Lower leg skin (tissue), 4 donors: Measurements from ENCODE around the gene GPSM1. TPM values are rescaled to one million over a fixed set of nuclear protein-coding genes. Genes with fewer than 3 reads are reported as not detected.

ENCODE experiments used
- DNase-seq, 2 donors: peaks; one replicate each; pipeline ENCODE4 v3.0.0-alpha.2; 2019; ENCODE audit warnings: low spot score in 2 of 2
- H3K4me3 ChIP-seq: fragments of 200-600 bp; sonication (generic); 2 replicates; pipeline ENCODE4 v1.5.1; 2017; ENCODE audit warnings: mild to moderate bottlenecking, low read depth; ENCODE audit not compliant: poor library complexity, severe bottlenecking
- CTCF ChIP-seq, 3 donors: fragments of 450-650 bp; IDR thresholded peaks; one replicate each; pipeline ENCODE4 v1.5.1; 2016; ENCODE audit warnings: antibody characterized with exemption in 3 of 3, mild to moderate bottlenecking in 3 of 3, moderate library complexity in 2 of 3
- POLR2A ChIP-seq, 2 donors: fragments of 450-650 bp; IDR thresholded peaks; one replicate each; pipeline ENCODE4 v1.6.1; 2016 to 2017; ENCODE audit warnings: antibody characterized with exemption in 2 of 2, mild to moderate bottlenecking in 1 of 2, moderate library complexity in 1 of 2
- WGBS, 2 donors: methylation state at CpG; one replicate each; pipeline ENCODE4 v1.1.5; 2018; 5-methylcytosine and 5-hydroxymethylcytosine counted together
- intact Hi-C: fragments of 100-400 bp; cut with DNase I; formaldehyde crosslinking; loops from one replicate; pipeline ENCODE4 v1.15.0; 2023; ENCODE audit warnings: low total_unique reads
- total RNA-seq, 4 donors: library from RNA; depleted of rRNA; stranded (reverse); fragments of >200 nt; gene quantifications; one replicate each; pipeline ENCODE4 v1.1.0, GENCODE V29; 2016

The GPSM1 gene
- total RNA-seq, 4 donors from 2014 or later: 21.0 to 37.1 (median 28.1) TPM

- no peak for DNase-seq
- TF ChIP-seq CTCF (IDR thresholded peaks at IDR 0.05): no peak
- WGBS, 2 donors: 81% methylated on average over 14 of the region's 14 CpGs
- no peak overlapping the region for H3K4me3 ChIP-seq
- intact Hi-C loops: no loop called here
Measured at GRCh38 chr9:136293476-136294077, 33.8 kb upstream of the GPSM1 start.

GRCh38 chr9:136294437-136294836, 32.9 kb upstream of the GPSM1 start:
- 75 to 81% methylated on average over 5 of the region's 5 CpGs for WGBS, 2 donors
- intact Hi-C loops: no loop called here
- TF ChIP-seq CTCF (IDR thresholded peaks at IDR 0.05) (no peak), POLR2A (IDR thresholded peaks at IDR 0.05) (no peak)
- DNase-seq: no peak
- H3K4me3 ChIP-seq: no peak overlapping the region

GRCh38 chr9:136295055-136295454, 32.3 kb upstream of the GPSM1 start:
- DNase-seq: no peak
- intact Hi-C loops: no loop called here
- H3K4me3 ChIP-seq: no peak overlapping the region
- TF ChIP-seq CTCF (IDR thresholded peaks at IDR 0.05): no peak
- TF ChIP-seq POLR2A (IDR thresholded peaks at IDR 0.05): no peak
- 88 to 90% methylated on average over 15 to 16 of the region's 16 CpGs for WGBS, 2 donors

GRCh38 chr9:136295542-136296433, 31.6 kb upstream of the GPSM1 start:
- WGBS, 2 donors: 59 to 77% methylated on average over 36 to 37 of the region's 37 CpGs
- TF ChIP-seq POLR2A (IDR thresholded peaks at IDR 0.05) (no peak), CTCF (IDR thresholded peaks at IDR 0.05) (no peak)
- no peak overlapping the region for H3K4me3 ChIP-seq
- intact Hi-C loops: no loop called here
- DNase-seq: no peak

- no peak overlapping the region for H3K4me3 ChIP-seq
- DNase-seq: no peak
- TF ChIP-seq CTCF (IDR thresholded peaks at IDR 0.05): no peak
- TF ChIP-seq POLR2A (IDR thresholded peaks at IDR 0.05): no peak
- 46 to 57% methylated on average over 8 to 14 of the region's 16 CpGs for WGBS, 2 donors
- intact Hi-C loops: no loop called here
Measured at GRCh38 chr9:136296434-136297015, 30.8 kb upstream of the GPSM1 start.
